ENCODE data around the gene SRF.

- TF ChIP-seq CTCF (IDR thresholded peaks at IDR 0.05): no peak
- no peak for TF ChIP-seq POLR2A (IDR thresholded peaks at IDR 0.05)
These were observed 595 bp upstream of the SRF start for GRCh38 chr6:43170417-43170930.
